ENCODE measurements around the gene THSD4.

- no peak for TF ChIP-seq CTCF (conservative IDR thresholded peaks at IDR 0.05; ENCODE audit: low read length)
- TF ChIP-seq EZH2phosphoT487 (IDR thresholded peaks at IDR 0.05; ENCODE audit: borderline replicate concordance, low read depth, low read length) = no peak
These were observed 543.8 kb downstream of the THSD4 start for GRCh38 chr15:71658827-71659729.
